Measurements from ENCODE around the gene CD177.

DNA sequence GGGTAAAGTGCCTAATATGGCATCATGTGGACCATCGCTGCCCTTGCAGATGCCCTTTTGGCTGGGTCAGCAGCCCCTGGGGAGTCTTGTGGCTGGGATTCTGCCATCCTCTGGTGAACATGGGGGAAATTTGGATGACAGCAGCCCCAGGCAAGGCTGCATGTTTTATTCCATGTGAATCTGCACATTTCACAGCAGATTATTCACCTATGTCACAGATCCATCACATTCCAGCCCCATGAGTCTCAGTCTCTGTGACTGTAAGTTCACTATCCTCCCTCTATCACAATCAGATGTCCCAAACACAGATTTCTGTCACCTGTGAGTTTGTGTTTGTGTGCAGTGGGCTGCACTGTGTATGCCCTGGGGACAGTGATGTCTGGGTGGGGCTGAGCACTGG is 47.4 kb upstream of the CD177 start:
- TF ChIP-seq POLR2AphosphoS5 (IDR thresholded peaks at IDR 0.05; ENCODE audit: low read depth, low read length) (no peak), POLR2A (IDR thresholded peaks at IDR 0.05; ENCODE audit: low read depth, low read length) (no peak)
